Neural cell (in vitro differentiated cells): ENCODE results near the gene RIF1. TPM values are rescaled to one million over a fixed set of nuclear protein-coding genes. Genes with fewer than 3 reads are reported as not detected.

Experiments
- H2AFZ ChIP-seq: fragments of 200-600, 300-800 bp; sonication (generic), shearing (Covaris generic); 2 replicates; pipeline ENCODE4 v1.6.0; 2014; ENCODE audit warnings: low read depth, mild to moderate bottlenecking, antibody characterized with exemption, low read length, moderate library complexity
- H3F3A ChIP-seq: fragments of 200-600 bp; shearing (Covaris generic); 2 replicates; pipeline ENCODE4 v1.6.1; 2016; ENCODE audit warnings: mild to moderate bottlenecking, moderate library complexity, mixed read lengths, antibody characterized with exemption, low read length; ENCODE audit not compliant: insufficient read depth, poor library complexity, severe bottlenecking
- H3K27ac ChIP-seq: fragments of 200-600, 300-800 bp; sonication (generic), shearing (Covaris generic); 2 replicates; pipeline ENCODE4 v1.5.1; 2014; ENCODE audit warnings: mild to moderate bottlenecking, low read length, moderate library complexity
- H3K27me3 ChIP-seq: fragments of 300-800, 200-600 bp; sonication (generic), shearing (Covaris generic); 2 replicates; pipeline ENCODE4 v1.6.0; 2014; ENCODE audit warnings: mild to moderate bottlenecking, low read depth, low read length, moderate library complexity; ENCODE audit not compliant: insufficient read depth
- H3K36me3 ChIP-seq: fragments of 300-800, 200-600 bp; sonication (generic), shearing (Covaris generic); 2 replicates; pipeline ENCODE4 v1.5.1; 2014; ENCODE audit warnings: mild to moderate bottlenecking, antibody characterized with exemption, low read length, moderate library complexity; ENCODE audit not compliant: insufficient read depth
- H3K4me2 ChIP-seq: fragments of 300-800, 200-600 bp; sonication (generic), shearing (Covaris generic); 2 replicates; pipeline ENCODE4 v1.6.0; 2014; ENCODE audit warnings: mild to moderate bottlenecking, low read length
- H3K4me3 ChIP-seq: fragments of 300-800, 200-600 bp; sonication (generic), shearing (Covaris generic); 2 replicates; pipeline ENCODE4 v1.5.1; 2014; ENCODE audit warnings: mild to moderate bottlenecking, low read length, moderate library complexity
- H3K79me2 ChIP-seq: fragments of 200-600 bp; shearing (Covaris generic); replicated peaks from 2 replicates; pipeline ENCODE4 v1.6.0; 2014; ENCODE audit warnings: mild to moderate bottlenecking, low read length, moderate library complexity; ENCODE audit not compliant: insufficient read depth
- H3K9ac ChIP-seq: fragments of 300-800, 200-600 bp; sonication (generic), shearing (Covaris generic); 2 replicates; pipeline ENCODE4 v1.6.1; 2016; ENCODE audit warnings: mild to moderate bottlenecking, low read length, mixed read lengths
- H3K9me2 ChIP-seq: fragments of 200-600 bp; shearing (Covaris generic); 2 replicates; pipeline ENCODE4 v1.6.1; 2016; ENCODE audit warnings: mild to moderate bottlenecking, low read length, mixed read lengths; ENCODE audit not compliant: insufficient read depth
- H3K9me3 ChIP-seq: fragments of 200-600, 300-800 bp; sonication (generic), shearing (Covaris generic); 2 replicates; pipeline ENCODE4 v1.6.1; 2016; ENCODE audit warnings: mild to moderate bottlenecking, mixed run types, low read length, moderate library complexity, mixed read lengths
- H4K20me1 ChIP-seq: fragments of 200-600 bp; shearing (Covaris generic); 2 replicates; pipeline ENCODE4 v1.6.1; 2016; ENCODE audit warnings: mild to moderate bottlenecking, mixed run types; ENCODE audit not compliant: insufficient read depth
- CTCF ChIP-seq: fragments of 450-650 bp; IDR thresholded peaks from 2 replicates; pipeline ENCODE4 v1.5.1; 2014; ENCODE audit warnings: antibody characterized with exemption, mild to moderate bottlenecking, moderate library complexity; ENCODE audit not compliant: poor library complexity, severe bottlenecking
- EP300 ChIP-seq: fragments of 450-650 bp; conservative IDR thresholded peaks from 2 replicates; pipeline ENCODE4 v1.6.1; 2014; ENCODE audit warnings: antibody characterized with exemption, mild to moderate bottlenecking, moderate library complexity; ENCODE audit not compliant: poor library complexity, severe bottlenecking
- EZH2 ChIP-seq: fragments of 200-600, 300-800 bp; shearing (Covaris generic), sonication (generic); IDR thresholded peaks from 2 replicates; pipeline ENCODE4 v1.6.1; 2014; ENCODE audit warnings: antibody characterized with exemption, low read length, borderline replicate concordance, mild to moderate bottlenecking; ENCODE audit not compliant: insufficient read depth, poor library complexity, severe bottlenecking
- MXI1 ChIP-seq: fragments of 450-650 bp; conservative IDR thresholded peaks from 2 replicates; pipeline ENCODE4 v1.6.1; 2014; ENCODE audit warnings: antibody characterized with exemption, mild to moderate bottlenecking; ENCODE audit not compliant: poor library complexity, severe bottlenecking
- POLR2AphosphoS5 ChIP-seq: IDR thresholded peaks from 2 replicates; pipeline ENCODE4 v1.6.1; 2012
- RAD21 ChIP-seq: fragments of 450-650 bp; conservative IDR thresholded peaks from 2 replicates; pipeline ENCODE4 v1.6.1; 2014; ENCODE audit warnings: antibody characterized with exemption, mild to moderate bottlenecking, moderate library complexity
- REST ChIP-seq: IDR thresholded peaks from 2 replicates; pipeline ENCODE4 v1.6.1; 2012; ENCODE audit warnings: borderline replicate concordance
- SMC3 ChIP-seq: fragments of 450-650 bp; conservative IDR thresholded peaks from 2 replicates; pipeline ENCODE4 v1.6.1; 2014; ENCODE audit warnings: antibody characterized with exemption, mild to moderate bottlenecking, moderate library complexity; ENCODE audit not compliant: poor library complexity
- TAF1 ChIP-seq: IDR thresholded peaks from 2 replicates; pipeline ENCODE4 v1.6.1; 2012; ENCODE audit warnings: low read depth
- polyA plus RNA-seq: library from polyadenylated mRNA; depleted of rRNA; stranded (reverse); fragments of >200 nt; gene quantifications from 2 replicates; pipeline ENCODE4 v1.2.3, GENCODE V29; 2014

RIF1 gene
- polyA plus RNA-seq, 1 donor from 2014 or later = 17.2 TPM

DNA sequence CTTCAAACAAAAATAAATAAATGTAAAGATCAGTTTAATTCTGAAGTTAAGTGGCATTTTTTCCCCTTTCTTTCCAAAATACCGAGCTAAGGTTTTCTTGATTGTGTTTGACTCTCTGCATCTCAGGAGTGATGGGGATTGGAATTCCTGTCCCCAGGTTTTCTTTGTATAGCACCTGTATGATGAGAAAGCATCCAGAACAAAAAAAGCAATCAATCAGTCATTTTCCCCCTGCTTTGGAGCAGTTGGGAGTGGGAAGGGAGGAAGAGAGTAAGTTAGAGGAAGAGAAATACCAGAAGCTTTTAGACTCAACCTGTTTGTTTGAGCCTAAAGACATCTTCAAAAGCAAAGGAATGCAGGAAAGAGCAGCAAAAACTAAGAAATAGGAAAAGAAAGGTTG lies 88.5 kb downstream of the RIF1 start:
- H3K27me3 ChIP-seq = no peaks in the 10 kb centered on the region
- no peak overlapping the region for H3K4me2 ChIP-seq
- no peak for TF ChIP-seq SMC3
- TF ChIP-seq RAD21 = no peak
- no peak for TF ChIP-seq EZH2
- TF ChIP-seq REST = no peak
- no peak for TF ChIP-seq CTCF
- H3K27ac ChIP-seq = no peak overlapping the region
- no peaks in the 10 kb centered on the region for H3K9me2 ChIP-seq
- no peaks in the 10 kb centered on the region for H3K9me3 ChIP-seq
- H3K9ac ChIP-seq = no peak overlapping the region
- H3F3A ChIP-seq = no peaks in the 10 kb centered on the region
- H2AFZ ChIP-seq = no peak overlapping the region
- H3K4me3 ChIP-seq = no peak overlapping the region
- no peaks in the 10 kb centered on the region for H4K20me1 ChIP-seq
- H3K79me2 ChIP-seq = no peaks in the 10 kb centered on the region
- no peaks in the 10 kb centered on the region for H3K36me3 ChIP-seq

- H3K4me3 ChIP-seq = no peak overlapping the region
- H3K4me2 ChIP-seq = no peak overlapping the region
- TF ChIP-seq POLR2AphosphoS5 (no peak), CTCF (no peak), TAF1 (no peak), SMC3 (no peak), EP300 (no peak), RAD21 (no peak), MXI1 (no peak), REST (no peak), EZH2 (no peak)
- no peak overlapping the region for H3K9ac ChIP-seq
- H3K27me3 ChIP-seq = no peaks in the 10 kb centered on the region
- no peaks in the 10 kb centered on the region for H3F3A ChIP-seq
- no peaks in the 10 kb centered on the region for H3K79me2 ChIP-seq
- no peak overlapping the region for H2AFZ ChIP-seq
- no peak overlapping the region for H3K27ac ChIP-seq
- H3K9me2 ChIP-seq = no peaks in the 10 kb centered on the region
- no peaks in the 10 kb centered on the region for H4K20me1 ChIP-seq
- H3K36me3 ChIP-seq = no peaks in the 10 kb centered on the region
- no peaks in the 10 kb centered on the region for H3K9me3 ChIP-seq
Measured at GRCh38 chr2:151506170-151506569, 96.5 kb downstream of the RIF1 start.
